ENCODE results near the gene ATF6B. TPM values are rescaled to one million over a fixed set of nuclear protein-coding genes. Genes with fewer than 3 reads are reported as not detected.

The ATF6B gene
- total and polyA plus RNA-seq, 2 of the 13 experiments (the other 11 are each of a cell fraction or from before 2014, with no cell fraction given) = 18.1 to 44.0 TPM

- TF ChIP-seq KDM2A (CRISPR knock-in tag; IDR thresholded peaks at IDR 0.05; ENCODE audit: borderline replicate concordance, low read depth) (0 out of 2 replicates have a peak, but pooled peaks have one; percentile 26), ZNF605 (CRISPR knock-in tag; IDR thresholded peaks at IDR 0.05) (0 out of 2 replicates have a peak, but pooled peaks have one; percentile 30), HMG20A (CRISPR knock-in tag; IDR thresholded peaks at IDR 0.05; ENCODE audit: borderline replicate concordance) (0 out of 2 replicates have a peak, but pooled peaks have one; percentile 16), RARA (CRISPR knock-in tag; IDR thresholded peaks at IDR 0.05) (peak; percentile 50), ZNF790 (CRISPR knock-in tag; IDR thresholded peaks at IDR 0.05; ENCODE audit: borderline replicate concordance) (0 out of 2 replicates have a peak, but pooled peaks have one; percentile 24), ARID5B (CRISPR knock-in tag; IDR thresholded peaks at IDR 0.05) (0 out of 2 replicates have a peak, but pooled peaks have one; percentile 22), MXD1 (CRISPR knock-in tag; IDR thresholded peaks at IDR 0.05) (peak; percentile 59; the same call in 1 of the 2 replicates), RELA (CRISPR knock-in tag; IDR thresholded peaks at IDR 0.05) (no peak), CBX2 (IDR thresholded peaks at IDR 0.05; ENCODE audit: low read depth, low read length) (no peak), CBX2 (CRISPR knock-in tag; IDR thresholded peaks at IDR 0.05; ENCODE audit: low read depth) (0 out of 2 replicates have a peak, but pooled peaks have one; percentile 14), LCORL (IDR thresholded peaks at IDR 0.05) (no peak), LCORL (CRISPR knock-in tag; IDR thresholded peaks at IDR 0.05) (0 out of 2 replicates have a peak, but pooled peaks have one; percentile 7), CHCHD3 (CRISPR knock-in tag; IDR thresholded peaks at IDR 0.05) (peak; percentile 67; the same call in 1 of the 2 replicates), ZNF331 (CRISPR knock-in tag; IDR thresholded peaks at IDR 0.05) (no peak), ZMYM3 (CRISPR knock-in tag; IDR thresholded peaks at IDR 0.05) (no peak), ZNF274 (CRISPR knock-in tag; IDR thresholded peaks at IDR 0.05) (no peak)
- TF ChIP-seq, protein P1, sequence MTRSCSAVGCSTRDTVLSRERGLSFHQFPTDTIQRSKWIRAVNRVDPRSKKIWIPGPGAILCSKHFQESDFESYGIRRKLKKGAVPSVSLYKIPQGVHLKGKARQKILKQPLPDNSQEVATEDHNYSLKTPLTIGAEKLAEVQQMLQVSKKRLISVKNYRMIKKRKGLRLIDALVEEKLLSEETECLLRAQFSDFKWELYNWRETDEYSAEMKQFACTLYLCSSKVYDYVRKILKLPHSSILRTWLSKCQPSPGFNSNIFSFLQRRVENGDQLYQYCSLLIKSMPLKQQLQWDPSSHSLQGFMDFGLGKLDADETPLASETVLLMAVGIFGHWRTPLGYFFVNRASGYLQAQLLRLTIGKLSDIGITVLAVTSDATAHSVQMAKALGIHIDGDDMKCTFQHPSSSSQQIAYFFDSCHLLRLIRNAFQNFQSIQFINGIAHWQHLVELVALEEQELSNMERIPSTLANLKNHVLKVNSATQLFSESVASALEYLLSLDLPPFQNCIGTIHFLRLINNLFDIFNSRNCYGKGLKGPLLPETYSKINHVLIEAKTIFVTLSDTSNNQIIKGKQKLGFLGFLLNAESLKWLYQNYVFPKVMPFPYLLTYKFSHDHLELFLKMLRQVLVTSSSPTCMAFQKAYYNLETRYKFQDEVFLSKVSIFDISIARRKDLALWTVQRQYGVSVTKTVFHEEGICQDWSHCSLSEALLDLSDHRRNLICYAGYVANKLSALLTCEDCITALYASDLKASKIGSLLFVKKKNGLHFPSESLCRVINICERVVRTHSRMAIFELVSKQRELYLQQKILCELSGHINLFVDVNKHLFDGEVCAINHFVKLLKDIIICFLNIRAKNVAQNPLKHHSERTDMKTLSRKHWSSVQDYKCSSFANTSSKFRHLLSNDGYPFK (CRISPR knock-in tag; IDR thresholded peaks at IDR 0.05; ENCODE audit: borderline replicate concordance) = no peak
- TF ChIP-seq, protein P2, sequence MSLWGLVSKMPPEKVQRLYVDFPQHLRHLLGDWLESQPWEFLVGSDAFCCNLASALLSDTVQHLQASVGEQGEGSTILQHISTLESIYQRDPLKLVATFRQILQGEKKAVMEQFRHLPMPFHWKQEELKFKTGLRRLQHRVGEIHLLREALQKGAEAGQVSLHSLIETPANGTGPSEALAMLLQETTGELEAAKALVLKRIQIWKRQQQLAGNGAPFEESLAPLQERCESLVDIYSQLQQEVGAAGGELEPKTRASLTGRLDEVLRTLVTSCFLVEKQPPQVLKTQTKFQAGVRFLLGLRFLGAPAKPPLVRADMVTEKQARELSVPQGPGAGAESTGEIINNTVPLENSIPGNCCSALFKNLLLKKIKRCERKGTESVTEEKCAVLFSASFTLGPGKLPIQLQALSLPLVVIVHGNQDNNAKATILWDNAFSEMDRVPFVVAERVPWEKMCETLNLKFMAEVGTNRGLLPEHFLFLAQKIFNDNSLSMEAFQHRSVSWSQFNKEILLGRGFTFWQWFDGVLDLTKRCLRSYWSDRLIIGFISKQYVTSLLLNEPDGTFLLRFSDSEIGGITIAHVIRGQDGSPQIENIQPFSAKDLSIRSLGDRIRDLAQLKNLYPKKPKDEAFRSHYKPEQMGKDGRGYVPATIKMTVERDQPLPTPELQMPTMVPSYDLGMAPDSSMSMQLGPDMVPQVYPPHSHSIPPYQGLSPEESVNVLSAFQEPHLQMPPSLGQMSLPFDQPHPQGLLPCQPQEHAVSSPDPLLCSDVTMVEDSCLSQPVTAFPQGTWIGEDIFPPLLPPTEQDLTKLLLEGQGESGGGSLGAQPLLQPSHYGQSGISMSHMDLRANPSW (CRISPR knock-in tag; IDR thresholded peaks at IDR 0.05; ENCODE audit: borderline replicate concordance) = no peak
These were observed 41.1 kb downstream of the ATF6B start (continued) for GRCh38 chr6:32086661-32087573.

Data from HepG2 (cell line).